ENCODE results near the gene USO1.
"Not testable (repeated sequence)": the region's sequence is repeated elsewhere in the genome, so short reads cannot be mapped to it uniquely, and the experiment has no call there.

USO1 gene, protein sequence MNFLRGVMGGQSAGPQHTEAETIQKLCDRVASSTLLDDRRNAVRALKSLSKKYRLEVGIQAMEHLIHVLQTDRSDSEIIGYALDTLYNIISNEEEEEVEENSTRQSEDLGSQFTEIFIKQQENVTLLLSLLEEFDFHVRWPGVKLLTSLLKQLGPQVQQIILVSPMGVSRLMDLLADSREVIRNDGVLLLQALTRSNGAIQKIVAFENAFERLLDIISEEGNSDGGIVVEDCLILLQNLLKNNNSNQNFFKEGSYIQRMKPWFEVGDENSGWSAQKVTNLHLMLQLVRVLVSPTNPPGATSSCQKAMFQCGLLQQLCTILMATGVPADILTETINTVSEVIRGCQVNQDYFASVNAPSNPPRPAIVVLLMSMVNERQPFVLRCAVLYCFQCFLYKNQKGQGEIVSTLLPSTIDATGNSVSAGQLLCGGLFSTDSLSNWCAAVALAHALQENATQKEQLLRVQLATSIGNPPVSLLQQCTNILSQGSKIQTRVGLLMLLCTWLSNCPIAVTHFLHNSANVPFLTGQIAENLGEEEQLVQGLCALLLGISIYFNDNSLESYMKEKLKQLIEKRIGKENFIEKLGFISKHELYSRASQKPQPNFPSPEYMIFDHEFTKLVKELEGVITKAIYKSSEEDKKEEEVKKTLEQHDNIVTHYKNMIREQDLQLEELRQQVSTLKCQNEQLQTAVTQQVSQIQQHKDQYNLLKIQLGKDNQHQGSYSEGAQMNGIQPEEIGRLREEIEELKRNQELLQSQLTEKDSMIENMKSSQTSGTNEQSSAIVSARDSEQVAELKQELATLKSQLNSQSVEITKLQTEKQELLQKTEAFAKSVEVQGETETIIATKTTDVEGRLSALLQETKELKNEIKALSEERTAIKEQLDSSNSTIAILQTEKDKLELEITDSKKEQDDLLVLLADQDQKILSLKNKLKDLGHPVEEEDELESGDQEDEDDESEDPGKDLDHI

DNA sequence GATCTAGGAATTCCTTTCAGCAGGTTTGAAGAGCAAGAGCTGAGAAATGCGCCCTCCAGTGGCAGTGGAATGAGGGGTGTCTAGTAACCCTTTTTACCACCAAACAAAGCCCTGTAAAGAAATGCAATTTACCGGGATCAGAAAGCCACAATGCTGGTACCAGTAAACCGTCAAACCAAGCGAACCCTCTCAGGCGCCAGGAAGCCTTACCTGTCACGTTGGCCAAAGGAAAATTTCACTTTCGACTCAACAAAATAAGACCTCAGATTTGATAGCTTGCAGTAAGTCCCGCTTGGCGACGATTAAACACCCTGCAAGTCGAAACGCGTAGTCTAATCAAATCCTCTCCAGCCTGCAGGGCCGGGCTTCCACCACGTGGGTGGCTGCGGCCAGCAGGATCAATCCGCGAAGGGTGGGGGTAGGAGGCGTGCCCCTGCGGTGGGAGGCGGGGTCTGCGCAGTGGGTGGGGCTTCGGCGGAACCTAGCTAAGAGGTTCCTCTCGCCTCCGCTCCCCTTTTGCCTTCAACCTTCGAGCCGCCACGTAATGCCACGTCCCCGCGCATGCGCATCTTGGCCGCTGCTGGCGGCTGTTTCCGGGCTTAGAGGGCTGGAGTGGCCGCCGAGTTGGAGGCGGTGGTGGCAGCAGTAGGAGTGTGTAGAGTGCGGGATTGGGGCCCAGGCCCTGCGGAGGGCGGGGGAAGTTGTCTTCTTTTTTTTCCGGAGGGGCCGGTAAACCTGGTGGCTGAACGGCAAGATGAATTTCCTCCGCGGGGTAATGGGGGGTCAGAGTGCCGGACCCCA, at the start of gene USO1:
USO1 (plus strand) TSS at position 512 of the 801 bp plus-strand sequence; CDS start at position 755, 243 bp downstream.
- DNase-seq, result peak; percentile 98

- DNase-seq, result no peak
Measured at GRCh38 chr4:75675004-75675531, 49.3 kb upstream of the USO1 start.

DNA sequence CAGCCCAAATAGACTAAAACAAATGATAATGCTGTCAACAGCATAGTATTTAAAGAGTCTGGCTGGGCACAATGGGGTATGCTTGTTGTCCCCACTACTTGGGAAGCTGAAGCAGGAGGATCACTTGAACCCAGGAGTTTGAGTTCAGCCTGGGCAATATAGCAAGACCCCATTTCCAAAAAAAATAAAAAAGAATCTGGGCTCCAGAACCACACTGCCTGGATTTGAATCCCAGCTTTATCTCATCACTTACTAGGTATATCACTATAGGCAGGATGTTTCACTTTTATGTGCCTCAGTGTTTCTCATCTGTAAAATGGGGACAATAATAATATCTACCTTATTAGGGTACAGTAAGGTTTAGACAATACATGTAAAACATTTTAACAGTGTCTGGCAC, 45.9 kb upstream of the USO1 start:
- DNase-seq, result no peak

DNA sequence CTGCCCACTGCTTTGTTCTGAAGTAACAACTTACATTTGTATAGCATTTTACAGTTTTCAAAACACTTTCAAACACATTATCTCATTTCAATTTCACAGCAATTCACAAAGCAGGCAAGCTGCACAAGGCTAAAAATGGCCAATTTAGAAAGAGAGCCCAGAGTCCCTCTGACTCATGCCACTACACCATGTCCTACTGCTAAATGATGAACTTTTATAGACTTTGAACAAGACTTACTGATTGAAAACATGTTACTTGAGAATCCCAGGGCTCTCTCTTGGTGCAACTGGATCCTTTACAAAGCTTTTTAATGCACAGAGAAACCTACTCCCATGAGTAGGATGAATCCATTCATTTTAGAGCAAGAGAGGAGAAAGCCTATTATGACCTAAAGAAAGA, 45.4 kb upstream of the USO1 start:
- no peak for DNase-seq

GRCh38 chr4:75679876-75680575, 44.4 kb upstream of the USO1 start:
- DNase-seq, result no peak

DNA sequence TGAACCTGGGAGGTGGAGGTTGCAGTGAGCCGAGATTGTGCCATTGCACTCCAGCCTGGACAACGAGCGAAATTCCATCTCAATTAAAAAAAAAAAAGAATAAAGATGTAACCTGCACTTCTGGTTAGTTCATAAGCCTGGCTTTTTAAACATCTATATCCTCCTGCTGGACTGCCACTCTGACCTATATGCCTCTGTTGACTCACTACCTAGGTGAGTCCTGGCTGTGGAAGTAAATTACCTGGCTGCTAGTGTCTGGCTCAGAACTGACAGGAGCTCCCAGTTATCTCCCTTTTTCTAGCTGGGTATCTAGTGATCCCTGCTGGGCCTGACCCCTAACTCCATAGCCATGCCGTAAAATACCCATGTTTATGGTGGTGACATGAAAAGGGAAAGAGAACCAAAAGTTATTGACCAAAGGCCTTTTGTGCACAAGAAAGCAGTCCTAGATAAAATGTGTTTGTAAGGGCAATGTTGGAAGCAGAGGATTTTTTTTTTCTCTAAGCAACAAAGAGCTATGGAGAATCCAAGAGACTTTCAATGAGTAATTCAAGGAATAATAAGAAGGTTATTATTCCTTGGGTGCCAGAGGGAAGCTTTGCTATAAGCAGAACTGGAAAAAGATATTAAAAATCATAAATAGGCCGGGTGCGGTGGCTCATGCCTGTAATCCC, 40.8 kb upstream of the USO1 start:
- DNase-seq, result no peak

DNA sequence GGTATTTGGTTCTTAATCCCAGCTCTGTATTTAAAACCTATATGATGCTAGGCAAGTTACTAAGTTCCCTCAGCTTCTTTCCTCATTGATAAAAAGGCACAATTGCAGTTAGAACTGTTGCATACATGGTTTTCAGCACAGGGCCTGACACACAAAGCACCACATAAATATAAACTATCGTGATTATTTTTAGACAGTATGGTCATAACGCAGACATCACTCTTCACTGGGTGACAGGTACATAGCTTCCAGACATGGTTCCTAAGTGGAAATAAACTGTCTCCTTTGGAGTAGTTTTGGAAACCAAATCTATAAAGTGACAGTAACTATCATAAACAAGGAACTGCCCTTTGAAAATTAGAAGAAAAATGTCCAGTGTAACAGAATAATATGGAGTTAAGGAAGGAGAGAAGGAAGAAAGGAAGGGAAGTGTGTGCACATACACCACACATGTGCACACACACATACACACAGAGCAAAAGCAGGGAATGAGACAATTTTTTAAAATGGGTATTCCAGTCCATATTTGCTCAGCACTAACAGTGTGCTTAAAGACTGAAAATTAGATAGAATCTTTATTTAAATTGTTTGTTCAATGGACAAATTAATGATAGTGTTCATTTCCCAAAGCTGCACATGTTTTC, 38.7 kb upstream of the USO1 start:
- no peak for DNase-seq

GRCh38 chr4:75686346-75686745, 38.0 kb upstream of the USO1 start:
- DNase-seq, result peak; percentile 42

- DNase-seq, result not testable (repeated sequence)
Measured at GRCh38 chr4:75687125-75687524, 37.3 kb upstream of the USO1 start.

- not testable (repeated sequence) for DNase-seq
Measured at GRCh38 chr4:75692066-75692465, 32.3 kb upstream of the USO1 start.

DNA sequence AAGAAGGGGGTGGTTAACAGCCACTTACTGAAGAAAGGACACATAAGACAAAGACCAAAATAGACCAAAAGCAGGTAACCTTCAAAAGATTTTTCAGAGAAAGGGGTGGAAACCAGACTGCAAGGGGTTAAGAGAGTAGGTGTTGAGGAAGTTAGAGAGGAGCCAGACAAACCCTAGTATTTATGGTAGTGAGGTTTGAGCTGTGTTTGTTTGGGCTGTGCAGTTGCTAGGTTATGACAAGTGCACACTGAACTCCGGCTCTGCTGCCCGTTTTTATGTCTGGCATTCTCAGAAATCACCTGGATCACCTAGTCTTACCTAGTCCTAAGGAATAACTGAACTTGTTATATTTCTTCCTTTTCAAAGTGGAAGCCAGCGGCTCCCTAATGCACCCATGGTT, 28.3 kb upstream of the USO1 start:
- no peak for DNase-seq

DNA sequence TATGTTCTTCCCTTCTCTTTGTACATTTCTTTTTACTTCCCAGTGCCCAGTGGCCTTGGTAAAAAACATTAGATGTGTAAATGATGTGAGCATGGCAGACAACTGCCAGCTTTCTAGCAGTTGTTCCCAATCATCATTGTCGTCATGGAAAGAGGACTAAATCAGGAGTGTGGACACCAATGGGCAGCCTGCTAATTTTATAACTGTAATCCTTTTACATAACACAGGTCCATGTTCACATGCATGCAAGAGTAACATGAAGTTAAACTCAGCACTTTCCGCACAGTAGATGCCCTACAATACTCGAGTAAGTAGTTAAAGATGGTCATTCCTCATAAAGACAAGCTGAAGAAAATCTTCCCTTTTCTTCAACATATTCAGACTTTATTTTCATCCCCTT, 27.8 kb upstream of the USO1 start:
- no peak for DNase-seq

GRCh38 chr4:75698162-75698962, 26.0 kb upstream of the USO1 start:
- DNase-seq, result no peak

- DNase-seq, result no peak
Measured at GRCh38 chr4:75698963-75699228, 25.5 kb upstream of the USO1 start.

- DNase-seq, result no peak
Measured at GRCh38 chr4:75699299-75699698, 25.1 kb upstream of the USO1 start.

- DNase-seq, result no peak
Measured at GRCh38 chr4:75702919-75703411, 21.4 kb upstream of the USO1 start.

GRCh38 chr4:75705198-75705977, 19.0 kb upstream of the USO1 start:
- no peak for DNase-seq

- peak; percentile 32 to 39 for DNase-seq
Measured at GRCh38 chr4:75708218-75708691, 16.1 kb upstream of the USO1 start.

DNA sequence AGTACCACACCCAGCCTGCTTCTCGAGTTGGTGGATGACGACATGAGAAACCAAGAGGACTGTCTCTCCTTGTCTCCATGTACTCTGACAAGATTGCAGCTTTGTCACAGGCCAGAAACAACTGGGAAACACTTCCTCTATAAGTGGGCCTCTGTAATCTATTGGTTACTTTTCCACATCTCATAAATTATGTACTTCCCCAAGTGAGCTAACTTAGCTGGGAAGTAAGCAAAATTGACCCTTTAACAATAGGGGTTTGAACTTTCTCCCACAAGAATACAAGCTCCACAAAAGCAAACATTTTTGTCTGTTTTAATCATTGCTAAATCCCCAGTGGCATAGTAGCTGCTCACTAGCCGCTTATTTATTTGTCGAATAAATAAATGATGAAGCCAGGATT, 14.1 kb upstream of the USO1 start:
- no peak for DNase-seq
